Thyroid gland (tissue), 4 donors: ENCODE measurements around the gene FAIM2.

ENCODE experiments used
- CTCF ChIP-seq, 6 experiments: fragments of 200-600 bp in 3 of 6; fragments of 450-650 bp in 3 of 6; sonication (generic) in 3 of 6; IDR thresholded peaks; one replicate each; pipeline ENCODE4 v1.5.1; 2016 to 2019; ENCODE audit warnings: antibody characterized with exemption in 6 of 6, mild to moderate bottlenecking in 2 of 6, inconsistent platforms in 1 of 6, moderate library complexity in 1 of 6
- POLR2A ChIP-seq, 2 donors: fragments of 450-650 bp; IDR thresholded peaks; one replicate each; pipeline ENCODE4 v1.6.1; 2017; ENCODE audit warnings: antibody characterized with exemption in 2 of 2, mild to moderate bottlenecking in 2 of 2, moderate library complexity in 1 of 2

- no peak for TF ChIP-seq CTCF (IDR thresholded peaks at IDR 0.05)
- no peak for TF ChIP-seq POLR2A (IDR thresholded peaks at IDR 0.05)
Observed at GRCh38 chr12:49928471-49928870, 24.8 kb upstream of the FAIM2 start.
